Activated T-helper 1 cell treated with Interleukin-2 at 50 U/mL for 16 hours (primary cell): ENCODE results near the gene COL4A1.

Source experiments
- DNase-seq: peaks from one replicate; pipeline ENCODE4 v3.0.0-alpha.2; 2020; ENCODE audit warnings: low read depth

COL4A1 gene

DNA sequence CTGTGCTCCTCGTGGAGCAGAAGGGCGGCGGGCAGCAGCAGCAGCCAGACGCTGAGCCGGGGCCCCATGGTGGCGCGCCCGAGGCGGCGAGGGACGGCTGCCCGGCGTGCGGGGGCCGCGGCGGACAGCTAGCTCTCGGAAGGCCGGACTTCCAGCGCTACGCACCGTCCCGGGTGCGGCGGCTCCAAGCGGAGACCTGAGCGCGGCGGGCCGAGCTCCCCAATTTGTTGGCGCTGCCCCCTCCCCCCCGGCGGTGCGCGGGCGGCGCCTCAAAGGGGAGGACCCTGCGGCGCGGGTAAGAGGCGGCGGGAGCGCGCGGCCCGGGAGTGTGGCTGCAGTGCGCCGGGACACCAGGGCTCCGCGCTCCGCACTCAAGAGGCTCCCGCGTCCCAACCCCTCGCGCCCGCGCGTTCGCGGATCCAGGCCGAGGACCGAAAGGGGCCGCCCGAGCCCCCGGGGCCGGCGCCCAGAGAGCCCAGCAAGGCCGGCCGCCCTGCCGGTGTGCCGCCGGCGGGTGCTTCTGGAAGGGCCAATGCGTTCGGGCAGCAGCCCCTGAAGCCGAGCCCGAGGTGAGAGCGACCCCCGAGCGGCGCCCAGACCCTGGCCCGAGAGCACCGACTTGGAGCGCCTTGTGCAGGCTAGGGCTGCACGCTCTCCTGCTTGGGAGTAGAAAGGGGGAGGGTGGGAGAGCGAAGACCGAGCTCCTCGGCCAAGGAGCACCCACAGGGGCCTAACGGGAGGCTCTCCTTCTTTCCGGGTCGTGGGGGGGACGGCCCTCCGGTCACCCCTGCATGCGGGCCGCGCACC, at the start of gene COL4A1, which contains the start of gene COL4A2:
Gene COL4A1 (minus strand): TSS at position 198 of the 807 bp plus-strand sequence. CDS start 130 bp downstream, at position 68.
Gene COL4A2 (plus strand): TSS at position 325 of the 807 bp plus-strand sequence. CDS start 620 bp downstream, outside the sequence.
- DNase-seq: no peak

DNA sequence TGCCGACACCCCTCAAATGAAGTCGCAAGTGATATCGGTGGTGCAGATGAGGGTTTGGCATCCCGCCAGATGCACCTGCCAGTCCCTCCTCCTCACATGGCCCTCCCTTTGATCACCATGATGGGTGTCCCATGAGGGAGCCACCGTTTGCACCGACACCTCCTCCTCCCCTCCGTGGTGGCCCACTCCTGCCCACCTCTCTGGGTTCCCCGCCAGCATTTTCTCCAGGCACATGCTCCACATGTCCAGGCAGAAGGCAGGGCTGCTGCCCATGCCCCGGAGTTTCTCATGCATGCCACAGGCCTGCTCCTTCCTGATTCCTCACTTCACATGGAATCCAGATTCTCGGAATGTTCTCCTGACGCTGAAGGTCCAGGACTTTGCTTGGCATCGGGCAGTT, 49.4 kb upstream of the COL4A1 start:
- DNase-seq: no peak

DNA sequence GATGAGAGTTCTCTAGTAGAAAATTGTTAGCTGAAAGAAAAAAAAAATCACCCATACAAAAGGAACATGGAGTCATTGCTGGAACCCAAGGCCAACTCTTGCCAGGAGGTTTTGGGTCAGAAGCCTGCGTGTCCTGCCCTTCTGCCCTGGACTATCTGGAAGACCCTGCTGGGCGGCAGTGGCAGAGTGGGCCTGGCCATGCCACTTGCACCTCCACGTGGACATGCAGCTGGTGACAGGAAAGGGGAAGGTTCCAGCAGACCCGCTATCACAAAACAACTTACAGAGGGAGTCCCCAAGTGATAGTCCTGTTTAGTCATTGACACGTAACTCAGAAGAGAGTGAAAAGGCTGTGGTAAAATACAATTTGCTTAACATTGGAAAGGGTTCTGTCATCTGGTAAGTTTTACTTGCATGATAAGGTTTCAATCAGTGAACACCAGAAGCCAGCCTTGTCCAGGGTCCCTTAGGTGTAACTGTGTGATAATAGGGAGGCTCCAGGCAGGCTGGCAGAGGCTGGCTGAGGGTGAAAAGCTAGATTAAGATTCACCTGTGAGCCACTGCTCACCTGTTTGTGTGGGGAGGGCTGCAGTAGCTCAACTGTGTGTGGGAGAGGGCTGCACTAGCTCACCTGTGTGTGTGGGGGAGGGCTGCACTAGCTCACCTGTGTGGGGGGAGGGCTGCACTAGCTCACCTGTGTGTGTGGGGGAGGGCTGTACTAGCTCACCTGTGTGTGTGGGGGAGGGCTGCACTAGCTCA, 47.9 kb upstream of the COL4A1 start:
- DNase-seq: no peak

DNA sequence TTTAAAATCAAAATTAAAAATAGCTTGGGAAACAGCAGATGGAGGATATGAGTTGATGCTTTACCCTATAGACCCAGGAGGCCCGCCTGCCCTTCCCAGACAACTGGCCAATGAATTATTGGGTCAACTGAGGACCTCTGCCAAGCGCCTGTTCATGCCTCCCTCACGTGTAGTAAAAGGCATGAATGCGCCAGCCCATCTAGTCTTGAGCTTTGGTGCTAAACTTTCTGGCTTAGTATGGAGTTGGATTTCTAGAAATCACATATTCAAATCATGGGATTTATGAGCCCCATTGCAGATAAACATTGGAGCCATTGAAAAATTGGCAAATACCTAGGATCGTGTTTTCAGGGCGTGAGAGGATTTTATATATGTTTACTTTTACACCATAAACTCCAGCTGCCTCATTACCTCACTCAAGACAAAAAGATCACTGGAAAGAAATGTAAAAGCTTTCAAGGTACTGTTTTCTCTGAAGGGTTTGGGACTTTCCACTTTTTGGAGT, 47.2 kb upstream of the COL4A1 start:
- no peak for DNase-seq

DNA sequence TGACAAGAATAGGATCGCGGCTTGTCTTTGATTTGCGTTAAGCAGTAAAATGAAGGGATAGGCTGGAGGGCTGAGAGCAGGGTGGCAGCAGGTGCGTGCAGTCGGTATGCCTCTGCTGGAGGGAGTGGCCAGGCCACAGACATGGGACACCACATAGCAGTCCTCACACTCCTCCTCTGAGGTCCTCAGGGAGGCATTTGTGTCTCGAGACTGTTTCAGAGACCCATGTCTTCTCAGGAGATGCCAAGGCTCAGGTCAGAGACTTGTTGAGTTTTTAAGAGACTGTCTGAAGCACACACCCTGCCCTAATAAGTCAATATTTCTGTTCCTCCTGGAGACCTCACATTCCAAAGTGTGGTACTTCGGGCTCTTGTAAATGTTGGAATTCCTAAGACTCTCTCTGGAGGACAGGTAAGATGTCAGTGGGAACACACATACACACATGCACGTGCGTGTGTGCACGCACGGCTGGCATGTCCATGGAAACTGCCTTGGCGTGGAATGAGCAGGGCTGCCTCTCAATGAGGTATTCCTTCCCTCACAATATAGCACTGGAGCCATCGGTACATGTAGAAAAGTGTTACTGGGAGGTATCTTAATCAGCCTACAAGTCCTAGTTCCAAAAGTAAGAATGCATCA, 46.5 kb upstream of the COL4A1 start:
- no peak for DNase-seq

DNA sequence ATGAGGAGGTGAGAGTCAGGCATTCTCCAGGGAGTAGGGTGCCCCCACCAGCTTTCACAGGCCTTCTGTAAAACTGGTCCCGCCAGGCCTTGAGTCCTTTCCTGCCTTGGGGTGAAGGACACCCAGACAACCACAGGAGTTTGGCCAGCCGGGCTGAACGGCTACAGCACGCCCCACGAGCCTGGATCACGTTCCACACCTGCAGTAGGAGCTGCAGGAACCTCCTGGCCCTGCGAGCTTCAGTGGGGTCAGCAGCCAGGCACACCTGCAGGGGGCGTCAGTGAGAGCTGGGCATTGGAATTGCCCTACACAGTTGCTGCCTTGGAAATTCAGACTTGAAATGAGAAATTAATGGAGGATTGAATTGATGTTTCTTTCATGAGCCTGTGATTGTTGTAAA, 45.8 kb upstream of the COL4A1 start:
- no peak for DNase-seq

DNA sequence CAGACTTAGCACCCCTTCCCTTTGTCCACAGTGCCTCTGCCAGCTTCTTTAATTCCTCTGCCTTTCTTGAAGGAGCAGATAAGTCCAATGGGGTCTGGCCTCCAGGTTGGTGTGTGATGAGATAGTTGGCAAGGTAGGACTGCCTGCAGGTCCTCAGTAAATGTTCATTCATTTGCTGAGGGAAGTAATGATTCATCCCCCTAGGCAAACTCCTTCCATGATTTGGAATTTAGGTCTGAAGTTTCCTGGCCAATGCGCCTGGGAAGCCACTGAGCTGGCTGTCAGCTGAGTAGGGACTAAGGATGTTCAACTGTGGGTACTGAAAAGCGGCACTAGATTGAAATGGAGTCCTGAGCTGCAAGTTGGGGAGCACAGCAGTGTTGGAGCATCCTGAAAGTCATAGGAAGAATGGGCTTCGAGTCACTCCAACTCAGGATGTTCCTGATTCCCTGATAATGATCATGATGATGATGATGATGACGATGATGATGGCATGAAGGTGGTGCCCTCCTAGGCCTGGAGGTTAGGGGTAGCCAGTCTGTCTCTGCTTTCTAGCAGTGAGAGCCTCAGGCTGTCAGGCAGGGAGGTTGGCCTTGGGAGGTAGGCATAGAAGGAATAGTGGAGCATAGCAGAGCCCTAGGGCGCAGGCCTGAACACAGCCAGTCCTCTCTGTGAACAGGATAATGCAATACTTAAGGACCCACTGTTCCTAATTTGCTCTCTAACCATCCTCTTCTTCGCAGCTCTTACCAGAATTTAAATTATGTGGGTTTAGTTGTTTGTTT, 44.9 kb upstream of the COL4A1 start:
- DNase-seq: no peak

DNA sequence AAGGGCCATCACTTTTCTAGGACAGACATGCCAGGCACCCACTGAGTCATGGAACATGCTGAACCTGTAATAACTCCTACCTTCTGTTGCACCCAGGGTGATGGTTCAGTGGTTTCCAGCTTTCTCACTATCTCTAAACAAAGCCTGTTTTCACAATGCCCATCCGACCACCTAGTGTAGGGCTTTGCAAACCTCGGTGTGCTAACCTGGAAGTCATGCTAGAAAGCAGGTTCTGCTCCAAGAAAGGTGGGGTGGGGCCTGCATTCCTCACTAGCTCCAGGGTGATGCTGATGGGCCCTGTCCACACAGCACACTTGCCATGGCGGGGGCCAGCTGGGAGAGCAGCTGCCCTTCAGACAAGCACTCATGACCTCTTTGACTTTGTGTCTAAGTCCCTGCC, 43.6 kb upstream of the COL4A1 start:
- DNase-seq: no peak

DNA sequence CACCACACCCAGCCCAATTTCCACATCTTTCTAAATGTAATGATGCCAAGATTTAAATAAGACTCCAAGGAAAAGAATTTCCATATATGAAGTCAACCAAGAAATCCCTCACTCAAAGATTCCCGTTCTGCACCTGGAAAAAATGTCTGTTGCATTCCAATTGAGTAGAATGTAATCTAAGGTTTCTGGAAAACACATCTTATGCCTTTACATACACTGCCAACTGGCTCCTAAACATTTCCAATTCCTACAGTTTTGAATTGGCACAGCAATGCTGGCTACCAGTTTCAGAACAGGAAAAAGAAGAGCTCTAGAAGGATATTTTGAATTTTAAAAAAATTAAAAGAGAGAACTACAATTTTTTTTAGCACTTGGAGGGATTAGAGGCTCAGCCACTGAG, 43.1 kb upstream of the COL4A1 start:
- DNase-seq: no peak

DNA sequence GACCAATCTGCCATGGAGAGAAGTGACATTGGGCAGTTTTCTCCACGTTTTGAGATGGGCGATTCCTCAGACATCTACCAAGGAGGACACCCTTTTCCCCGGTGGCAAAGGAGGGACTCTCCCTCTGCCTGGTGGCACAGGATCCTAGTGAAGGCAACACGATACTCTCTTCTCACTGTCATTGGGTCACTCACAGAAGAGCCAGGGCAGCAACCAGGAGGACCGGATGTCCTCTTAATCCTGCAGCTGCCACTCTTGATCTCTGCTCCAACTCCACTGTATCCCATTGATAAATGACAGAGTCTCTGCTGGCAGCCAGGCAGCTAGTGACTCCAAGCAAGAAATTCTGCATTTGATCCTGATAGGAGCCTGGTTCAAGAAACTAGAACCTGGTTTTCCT, 42.3 kb upstream of the COL4A1 start:
- no peak for DNase-seq

DNA sequence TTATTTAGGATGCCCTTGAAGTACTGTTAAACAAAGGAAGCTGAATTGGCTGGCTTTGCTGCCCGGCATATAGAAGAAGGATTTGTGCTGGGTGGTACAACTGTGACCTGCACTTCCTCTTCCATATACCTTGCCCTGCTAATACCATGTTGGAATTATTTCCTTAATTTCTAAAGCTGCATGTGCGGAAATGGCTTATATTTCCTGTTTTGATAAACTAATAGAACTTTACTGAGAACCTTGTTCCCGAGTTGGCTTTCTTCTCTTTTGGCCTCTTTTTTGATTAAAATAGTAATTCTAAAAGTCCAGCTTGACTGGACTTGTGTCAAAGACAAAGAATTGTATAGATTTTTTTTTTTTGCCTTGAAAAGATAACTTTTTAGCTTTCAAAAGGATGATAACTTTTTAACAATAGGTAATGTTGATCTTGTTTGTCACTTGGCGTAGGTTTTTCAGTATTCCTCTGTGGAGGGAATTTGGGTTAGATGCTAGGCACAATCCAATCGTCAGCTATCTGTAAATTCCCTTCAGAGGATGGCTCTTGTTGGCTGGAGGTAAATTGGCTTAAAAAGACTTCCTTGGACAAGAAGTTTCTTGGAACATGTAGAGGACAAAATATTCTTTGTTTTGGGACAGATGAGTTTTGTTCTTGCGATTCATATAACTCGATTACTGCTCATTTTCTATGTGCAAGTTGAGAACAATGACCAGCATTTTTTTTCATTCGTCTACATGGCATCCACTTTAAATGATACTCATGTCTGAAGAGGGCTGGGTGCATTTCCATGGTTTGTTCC, 41.5 kb upstream of the COL4A1 start:
- no peak for DNase-seq

DNA sequence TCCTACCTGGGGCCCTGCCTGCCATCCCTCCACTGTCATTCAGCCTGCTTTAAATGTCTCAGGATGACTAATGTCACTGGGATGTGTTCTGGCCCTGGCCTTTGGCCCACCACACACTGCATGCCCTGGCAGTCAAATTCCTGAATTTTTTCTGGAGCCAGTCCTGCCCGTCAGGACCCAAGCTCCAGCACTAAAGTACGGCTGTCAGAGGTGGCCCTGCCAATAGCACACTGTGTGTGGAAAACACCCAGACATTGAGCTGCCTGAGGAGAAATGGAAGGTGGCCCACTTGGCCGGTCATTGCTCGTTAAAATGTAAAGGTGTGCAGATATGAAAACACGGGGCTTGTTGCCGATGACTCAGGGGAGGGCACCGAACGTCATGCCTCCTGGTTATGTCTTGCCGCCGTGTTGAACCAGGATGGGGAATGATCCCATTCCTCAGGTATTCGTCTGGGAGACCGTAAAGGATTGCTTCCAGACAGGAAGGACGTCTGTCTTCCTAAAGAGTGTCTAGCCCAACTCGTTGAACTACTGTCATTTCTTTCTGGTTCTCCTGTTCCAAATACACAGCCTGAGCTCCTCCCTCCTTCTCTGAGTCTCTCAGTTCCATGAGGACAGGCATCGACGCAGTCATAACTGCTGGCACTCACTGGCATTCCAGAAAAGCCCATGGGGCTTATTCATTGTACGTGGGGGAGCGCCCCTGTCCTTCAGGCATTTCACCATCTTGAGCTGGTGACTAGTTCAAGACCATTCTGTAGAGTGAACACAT, 40.8 kb upstream of the COL4A1 start:
- no peak for DNase-seq

DNA sequence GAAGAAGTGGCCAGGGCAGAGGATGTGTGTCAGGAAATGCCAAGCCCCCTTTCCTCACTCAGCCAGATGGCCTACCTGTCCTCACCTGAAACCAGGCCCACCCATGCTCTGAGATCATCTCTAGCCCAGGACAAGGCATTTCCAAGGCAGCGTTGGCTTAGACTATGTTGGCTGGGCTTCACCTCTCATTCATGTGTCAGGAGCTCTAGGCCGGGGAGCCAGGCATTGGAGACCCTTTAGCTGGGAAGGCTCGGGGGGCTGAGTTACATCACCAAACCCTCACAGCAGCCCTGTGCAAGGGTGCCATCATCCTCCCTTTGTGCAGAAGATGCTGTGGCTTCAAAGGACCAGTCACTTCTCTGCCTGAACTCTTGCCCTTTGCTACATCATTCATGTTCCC, 40.1 kb upstream of the COL4A1 start:
- no peak for DNase-seq

DNA sequence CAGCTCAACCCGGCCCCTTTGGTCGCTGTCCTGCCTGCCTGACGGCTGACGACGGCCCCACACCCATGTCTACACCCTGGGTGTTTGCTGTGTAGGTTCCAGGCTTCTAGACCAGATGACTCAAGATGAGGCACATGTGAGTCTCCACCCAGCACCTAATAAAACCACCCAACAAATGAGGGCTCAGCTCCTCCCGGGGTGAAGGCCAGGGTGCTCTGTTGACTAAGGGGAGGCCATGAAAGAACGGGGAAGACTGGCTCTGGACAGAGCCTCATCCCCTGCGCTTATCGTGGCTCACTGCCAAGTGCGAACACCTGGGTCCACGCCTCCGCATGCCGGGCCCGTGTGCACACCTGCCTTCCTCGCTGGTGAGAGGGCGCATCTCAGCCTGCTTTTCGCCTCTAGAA, 39.7 kb upstream of the COL4A1 start:
- DNase-seq: no peak

DNA sequence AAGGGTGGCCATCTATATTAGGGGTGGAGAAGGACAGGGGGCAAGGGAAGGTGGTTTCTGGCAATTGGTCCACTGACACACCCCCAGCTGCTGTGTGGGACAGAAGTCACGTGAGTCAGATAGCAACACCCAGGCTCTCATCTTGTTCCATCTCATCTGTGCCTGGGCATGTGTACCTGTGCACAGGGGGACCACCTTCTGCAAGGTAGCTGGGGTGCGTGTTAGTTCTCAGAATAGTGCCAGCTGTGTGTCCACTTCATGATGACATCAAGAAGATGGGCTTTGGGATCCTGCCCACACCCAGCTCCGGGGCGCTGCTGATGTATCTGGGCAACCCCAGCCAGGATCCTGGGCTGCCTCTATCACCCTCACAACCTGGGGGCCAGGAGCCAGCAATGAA, 38.7 kb upstream of the COL4A1 start:
- no peak for DNase-seq

DNA sequence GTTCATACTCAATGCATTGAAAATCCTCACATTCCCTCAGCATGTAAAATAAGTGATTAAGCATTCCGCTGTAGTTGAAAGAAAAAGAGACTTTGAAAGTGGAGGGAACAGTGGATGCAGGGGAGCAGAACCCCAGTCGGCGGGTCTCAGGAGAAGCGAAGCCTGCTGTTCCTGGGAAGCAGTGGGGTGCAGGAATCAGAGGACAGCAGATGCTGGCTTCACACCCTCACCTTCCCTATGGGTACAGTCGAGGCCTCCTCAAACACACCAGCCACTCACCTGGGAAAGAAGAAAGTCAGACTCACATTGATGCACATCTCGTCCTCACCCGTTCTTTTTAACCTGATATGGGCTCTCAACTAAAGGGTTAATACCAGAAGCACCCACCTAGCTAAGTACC, 38.3 kb upstream of the COL4A1 start:
- DNase-seq: no peak

DNA sequence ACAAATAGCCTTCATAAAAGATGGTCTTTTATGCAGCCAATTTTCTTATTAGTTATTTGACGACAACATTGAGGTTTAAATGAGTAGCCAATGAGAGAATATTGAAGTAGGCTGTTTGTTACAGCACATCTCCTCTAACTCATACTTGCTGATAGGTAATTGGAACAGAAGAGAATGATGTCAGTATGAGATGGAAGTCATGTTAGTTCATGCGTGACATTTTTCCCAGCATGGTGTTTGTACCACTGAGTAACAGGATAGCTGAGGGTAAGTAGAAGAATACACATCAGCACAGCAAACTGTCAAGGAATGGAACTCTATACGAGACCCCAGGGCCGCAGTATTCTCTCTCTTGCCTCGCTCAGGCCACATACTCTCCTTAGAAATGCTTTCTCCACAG, 37.4 kb upstream of the COL4A1 start:
- no peak for DNase-seq

DNA sequence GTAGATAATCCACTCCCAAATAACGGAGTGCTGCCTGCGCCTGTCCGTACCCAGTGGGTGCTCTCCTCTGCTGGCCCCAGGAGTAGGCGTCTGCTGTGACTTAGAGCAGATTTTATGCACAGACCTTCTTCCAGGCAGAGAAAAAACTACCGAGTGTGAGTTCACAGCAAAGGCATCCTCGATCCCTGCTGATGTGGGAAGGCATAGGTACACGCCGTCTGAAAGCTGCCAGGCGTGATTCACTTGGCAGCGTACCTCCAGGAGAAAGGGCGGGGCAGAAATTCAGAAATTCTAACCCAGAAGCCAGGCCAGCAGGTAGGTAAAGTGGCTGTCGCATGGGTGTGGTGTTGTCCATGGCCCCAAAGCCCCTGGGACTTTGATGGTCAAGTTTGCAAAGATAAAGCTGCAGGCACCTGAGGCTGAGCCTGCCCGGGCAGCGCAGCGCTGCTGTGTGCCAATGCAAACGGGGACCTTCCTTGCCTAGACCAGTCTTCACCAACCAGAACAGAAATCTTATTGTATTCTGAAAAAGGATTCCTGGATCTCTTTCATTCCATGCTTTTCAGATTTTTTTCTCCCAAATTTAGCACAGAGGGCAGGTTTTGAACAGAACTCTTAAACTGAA, 36.4 kb upstream of the COL4A1 start:
- DNase-seq: no peak

DNA sequence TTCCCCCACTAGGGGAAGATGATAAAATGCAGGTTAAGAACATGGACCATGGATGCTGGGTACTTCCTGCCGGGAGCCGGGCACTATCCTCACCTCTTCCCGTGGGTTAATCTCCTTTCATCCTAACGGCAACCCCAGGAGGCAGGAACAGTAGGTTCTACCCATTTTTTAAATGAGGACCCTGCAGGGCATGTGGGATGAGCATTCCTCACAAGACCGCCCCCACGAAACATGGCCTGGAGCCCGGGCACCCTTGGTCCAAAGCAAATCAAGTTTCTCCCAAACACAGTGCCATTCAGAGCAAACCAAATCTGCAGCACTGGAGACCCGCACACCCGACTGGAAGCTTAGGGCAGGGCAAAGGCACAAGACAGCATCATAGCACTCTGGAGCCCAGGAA, 35.5 kb upstream of the COL4A1 start:
- DNase-seq: no peak
